ENCODE measurements around the gene PTPRN2. TPM values are rescaled to one million over a fixed set of nuclear protein-coding genes. Genes with fewer than 3 reads are reported as not detected.

Gene PTPRN2
- polyA plus RNA-seq, 1 experiment: 0.31 TPM

DNA sequence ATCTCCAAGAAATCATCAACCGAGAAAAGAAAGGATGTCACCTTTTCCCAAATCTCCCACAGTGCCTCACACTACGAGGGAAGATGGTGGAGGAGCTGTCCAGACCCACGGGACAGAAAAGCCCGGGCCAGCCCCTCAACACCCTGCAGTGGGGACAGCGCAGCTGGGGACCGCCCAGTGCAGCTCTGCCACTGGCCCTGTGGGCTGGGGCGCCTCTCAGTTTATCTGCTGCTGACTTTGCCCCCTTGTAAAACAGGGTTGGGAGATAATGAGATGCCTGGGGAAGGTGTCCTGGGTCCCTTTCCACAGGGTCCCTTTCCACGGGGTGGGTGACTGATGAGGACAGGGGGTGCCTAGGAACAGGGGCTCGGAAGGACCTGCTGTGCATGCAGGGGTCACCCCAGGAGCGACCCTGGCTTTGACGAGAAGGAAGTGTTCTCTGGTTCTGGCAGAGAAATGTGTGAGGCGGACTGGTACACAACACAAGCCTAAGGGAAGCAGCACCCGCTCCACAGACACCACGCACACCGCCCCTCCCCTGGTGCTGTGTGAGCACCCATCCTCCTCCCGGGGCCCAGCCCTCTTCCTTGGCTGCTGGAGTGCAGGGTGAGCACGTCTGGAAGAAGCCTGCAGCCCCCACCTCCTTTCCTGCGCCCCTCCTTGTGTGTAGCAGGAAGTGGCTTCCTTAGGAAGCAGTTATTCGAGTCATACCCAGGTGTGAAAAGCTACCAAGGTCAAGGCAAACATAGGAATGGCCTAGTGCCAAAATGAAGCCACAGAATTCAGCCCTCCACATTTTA is 911.0 kb downstream of the PTPRN2 start:
- Histone ChIP-seq H3K36me3 (ENCODE audit: control insufficient read depth, insufficient read depth, low read length) (no peaks in the 10 kb centered on the region), H3K27me3 (ENCODE audit: control insufficient read depth, insufficient read depth, low read length) (no peaks in the 10 kb centered on the region), H3K4me3 (ENCODE audit: low read depth, low read length) (no peak overlapping the region)
- TF ChIP-seq, protein P1, sequence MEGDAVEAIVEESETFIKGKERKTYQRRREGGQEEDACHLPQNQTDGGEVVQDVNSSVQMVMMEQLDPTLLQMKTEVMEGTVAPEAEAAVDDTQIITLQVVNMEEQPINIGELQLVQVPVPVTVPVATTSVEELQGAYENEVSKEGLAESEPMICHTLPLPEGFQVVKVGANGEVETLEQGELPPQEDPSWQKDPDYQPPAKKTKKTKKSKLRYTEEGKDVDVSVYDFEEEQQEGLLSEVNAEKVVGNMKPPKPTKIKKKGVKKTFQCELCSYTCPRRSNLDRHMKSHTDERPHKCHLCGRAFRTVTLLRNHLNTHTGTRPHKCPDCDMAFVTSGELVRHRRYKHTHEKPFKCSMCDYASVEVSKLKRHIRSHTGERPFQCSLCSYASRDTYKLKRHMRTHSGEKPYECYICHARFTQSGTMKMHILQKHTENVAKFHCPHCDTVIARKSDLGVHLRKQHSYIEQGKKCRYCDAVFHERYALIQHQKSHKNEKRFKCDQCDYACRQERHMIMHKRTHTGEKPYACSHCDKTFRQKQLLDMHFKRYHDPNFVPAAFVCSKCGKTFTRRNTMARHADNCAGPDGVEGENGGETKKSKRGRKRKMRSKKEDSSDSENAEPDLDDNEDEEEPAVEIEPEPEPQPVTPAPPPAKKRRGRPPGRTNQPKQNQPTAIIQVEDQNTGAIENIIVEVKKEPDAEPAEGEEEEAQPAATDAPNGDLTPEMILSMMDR (IDR thresholded peaks at IDR 0.05; ENCODE audit: insufficient read depth, low read depth, low read length): no peak
- DNase-seq (ENCODE audit: low read depth): no peak
- ChIA-PET CTCF (interaction anchor here (1.1 kb wide), 1 partner anchor 11 kb away, joined by 3 read pairs; no protein-coding TSS in a partner anchor), POLR2A (no interaction called here)

DNA sequence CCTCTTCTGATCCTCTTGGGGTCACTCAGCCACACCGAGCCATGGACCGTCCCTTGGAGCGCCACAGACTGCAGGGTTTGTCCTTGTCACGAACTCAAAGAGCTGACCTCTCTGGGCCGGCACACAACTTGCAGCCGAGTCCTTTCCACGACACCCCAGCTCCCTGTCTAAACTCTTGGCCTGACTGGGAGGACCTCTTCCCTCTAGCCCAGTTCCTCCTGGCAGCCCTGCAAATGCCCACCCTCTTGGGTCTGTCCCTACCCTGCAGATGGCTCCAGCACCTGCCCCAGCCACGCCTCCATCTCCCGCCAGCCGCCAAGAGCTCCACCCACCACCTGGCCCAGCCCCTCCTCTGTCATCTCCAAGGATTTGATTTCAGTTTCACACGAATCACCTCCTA is 911.6 kb downstream of the PTPRN2 start:
- no peak for DNase-seq (ENCODE audit: low read depth)
- Histone ChIP-seq H3K36me3 (ENCODE audit: control insufficient read depth, insufficient read depth, low read length) (no peaks in the 10 kb centered on the region), H3K27me3 (ENCODE audit: control insufficient read depth, insufficient read depth, low read length) (no peaks in the 10 kb centered on the region), H3K4me3 (ENCODE audit: low read depth, low read length) (no peak overlapping the region)
- ChIA-PET POLR2A (no interaction called here), CTCF (interaction anchor here (1.1 kb wide), 1 partner anchor 12 kb away, joined by 3 read pairs; no protein-coding TSS in a partner anchor)
- TF ChIP-seq, protein P1 (IDR thresholded peaks at IDR 0.05; ENCODE audit: insufficient read depth, low read depth, low read length): no peak

DNA sequence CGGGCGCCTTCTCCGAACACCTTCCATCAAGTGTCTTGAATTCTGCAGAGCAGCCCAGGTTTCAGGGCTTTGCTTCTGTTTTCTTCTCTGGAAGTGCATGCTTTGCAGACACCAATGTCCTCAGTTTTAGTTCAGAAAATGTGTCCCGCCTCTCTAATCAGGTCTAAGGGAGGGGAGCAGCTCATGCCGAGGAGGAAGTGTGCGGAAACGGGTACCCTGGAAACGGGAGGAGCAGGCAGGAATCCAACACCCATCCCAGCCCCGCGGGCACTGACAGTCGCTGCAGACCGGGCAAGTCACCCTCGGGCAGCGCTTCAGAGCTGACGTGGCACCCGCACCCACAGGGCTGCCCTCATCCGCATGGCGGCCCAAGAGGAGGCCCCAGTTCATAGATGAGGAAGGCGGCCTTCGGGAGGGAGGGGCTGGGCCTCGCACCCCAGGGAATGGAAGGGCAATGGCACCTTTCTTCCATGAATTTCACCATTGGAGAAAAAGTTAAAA is 912.1 kb downstream of the PTPRN2 start:
- no peaks in the 10 kb centered on the region for H3K36me3 ChIP-seq (ENCODE audit: control insufficient read depth, insufficient read depth, low read length)
- H3K27me3 ChIP-seq (ENCODE audit: control insufficient read depth, insufficient read depth, low read length): no peaks in the 10 kb centered on the region
- H3K4me3 ChIP-seq (ENCODE audit: low read depth, low read length): no peak overlapping the region
- TF ChIP-seq, protein P1 (IDR thresholded peaks at IDR 0.05; ENCODE audit: insufficient read depth, low read depth, low read length): no peak
- CTCF ChIA-PET: interaction anchor here (1.1 kb wide), 1 partner anchor 12 kb away, joined by 3 read pairs; no protein-coding TSS in a partner anchor
- no peak for DNase-seq (ENCODE audit: low read depth)
- POLR2A ChIA-PET: no interaction called here

DNA sequence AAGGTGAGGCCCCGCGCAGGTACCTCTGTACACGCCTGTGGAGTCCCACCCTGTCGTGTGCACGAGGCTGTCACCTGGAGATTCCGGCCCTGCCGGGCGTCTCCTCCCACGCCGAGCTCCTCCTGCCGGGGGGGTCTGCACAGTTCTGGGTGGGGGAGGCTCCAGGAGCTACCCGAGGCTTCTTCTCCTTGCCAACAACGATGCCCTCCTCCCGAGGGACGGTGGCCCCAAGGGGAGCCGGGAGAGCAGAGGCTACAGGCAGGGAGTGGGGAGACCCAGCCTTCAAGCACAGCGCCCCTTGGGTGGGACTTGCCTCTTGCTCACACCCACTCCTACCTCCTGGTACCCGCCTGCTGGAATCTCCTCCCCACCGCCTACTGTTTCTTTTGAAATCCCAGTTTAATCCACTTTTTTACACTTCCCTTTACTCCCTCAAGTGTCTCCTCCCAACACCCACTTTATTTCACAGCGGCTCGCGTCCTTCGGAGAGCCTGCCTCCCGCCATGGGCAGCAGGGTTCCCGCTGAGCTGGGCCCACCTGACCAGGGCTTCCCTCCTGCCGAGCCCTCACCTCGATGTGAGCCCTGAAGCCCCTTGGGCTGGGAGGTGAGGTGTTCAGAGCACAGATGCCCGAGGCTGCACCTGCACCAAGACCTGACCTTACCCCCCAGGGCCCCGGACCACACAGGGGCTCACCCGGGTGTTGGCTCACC is 912.8 kb downstream of the PTPRN2 start:
- CTCF ChIA-PET: no interaction called here
- H3K36me3 ChIP-seq (ENCODE audit: control insufficient read depth, insufficient read depth, low read length): no peaks in the 10 kb centered on the region

More for the DNA sequence above, 912.8 kb downstream of the PTPRN2 start:
- Histone ChIP-seq H3K27me3 (ENCODE audit: control insufficient read depth, insufficient read depth, low read length) (no peaks in the 10 kb centered on the region), H3K4me3 (ENCODE audit: low read depth, low read length) (no peak overlapping the region)
- TF ChIP-seq, protein P1 (IDR thresholded peaks at IDR 0.05; ENCODE audit: insufficient read depth, low read depth, low read length): no peak
- POLR2A ChIA-PET: interaction anchor here (0.6 kb wide), 1 partner anchor 780 kb away, joined by 6 read pairs; no protein-coding TSS in a partner anchor
- DNase-seq (ENCODE audit: low read depth): no peak

All from BJ (cell line).